GM18868 (cell line): ENCODE results near the gene TNS4.

Experiments
- ATAC-seq: cut with Tn5 transposase; IDR thresholded peaks from one replicate; pipeline ENCODE4 v1.9.1; 2021; ENCODE audit warnings: mild to moderate bottlenecking, moderate library complexity; ENCODE audit not compliant: unreplicated experiment

TNS4 gene

DNA sequence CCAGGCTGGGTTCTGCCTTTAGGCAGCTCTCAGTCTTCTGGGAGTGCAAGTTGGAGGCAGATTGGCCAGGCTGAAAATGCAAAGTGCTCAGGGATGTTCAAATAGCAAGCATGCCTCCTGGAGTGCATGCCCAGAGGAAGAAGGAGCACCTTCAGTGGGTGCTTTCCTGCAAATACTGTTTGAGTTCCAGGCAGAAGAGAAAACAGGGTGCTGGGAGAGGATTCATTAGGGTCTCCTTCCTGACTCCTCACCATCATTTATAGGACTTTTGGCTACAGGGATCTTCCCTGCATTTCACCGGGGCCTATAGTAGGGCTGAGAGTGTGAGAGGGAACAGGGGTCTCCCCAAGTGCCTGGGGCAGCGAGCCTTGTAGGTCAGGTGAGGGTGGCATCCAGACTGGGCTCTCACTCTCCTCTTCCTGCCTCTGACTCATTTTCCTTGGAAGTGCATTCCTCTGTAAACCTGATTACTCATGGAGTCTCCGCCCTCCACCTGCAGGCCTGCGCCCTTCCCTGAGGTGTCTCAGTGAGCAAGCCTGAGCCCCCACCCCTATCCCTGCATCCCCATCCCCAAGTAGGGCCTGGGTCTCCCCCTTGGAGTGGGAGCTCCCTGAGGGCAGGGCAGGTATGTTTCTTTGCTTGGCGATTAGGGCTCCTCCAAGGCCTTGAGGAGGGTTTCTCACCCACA, 17.1 kb upstream of the TNS4 start:
- ATAC-seq, result no peak

GRCh38 chr17:40517981-40518380, 16.6 kb upstream of the TNS4 start:
- ATAC-seq, result no peak

DNA sequence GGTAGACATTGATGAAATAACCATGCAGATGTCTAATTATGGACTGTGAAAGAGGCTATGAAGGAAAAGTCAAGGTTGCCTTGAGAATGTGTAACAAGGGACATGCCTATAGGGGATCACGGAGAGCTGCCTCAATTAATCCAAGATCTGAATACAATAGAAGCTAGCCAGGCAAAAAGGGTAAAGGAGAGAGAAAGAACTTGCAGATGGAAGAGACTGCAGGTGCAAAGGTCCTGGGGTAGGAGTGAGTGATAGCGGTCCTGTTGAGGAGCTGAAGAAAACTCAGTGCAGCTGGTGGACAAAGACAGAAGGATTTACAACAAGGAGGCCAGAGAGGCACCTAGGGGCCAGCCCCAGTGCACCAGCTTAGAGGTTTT, 15.9 kb upstream of the TNS4 start:
- no peak for ATAC-seq

DNA sequence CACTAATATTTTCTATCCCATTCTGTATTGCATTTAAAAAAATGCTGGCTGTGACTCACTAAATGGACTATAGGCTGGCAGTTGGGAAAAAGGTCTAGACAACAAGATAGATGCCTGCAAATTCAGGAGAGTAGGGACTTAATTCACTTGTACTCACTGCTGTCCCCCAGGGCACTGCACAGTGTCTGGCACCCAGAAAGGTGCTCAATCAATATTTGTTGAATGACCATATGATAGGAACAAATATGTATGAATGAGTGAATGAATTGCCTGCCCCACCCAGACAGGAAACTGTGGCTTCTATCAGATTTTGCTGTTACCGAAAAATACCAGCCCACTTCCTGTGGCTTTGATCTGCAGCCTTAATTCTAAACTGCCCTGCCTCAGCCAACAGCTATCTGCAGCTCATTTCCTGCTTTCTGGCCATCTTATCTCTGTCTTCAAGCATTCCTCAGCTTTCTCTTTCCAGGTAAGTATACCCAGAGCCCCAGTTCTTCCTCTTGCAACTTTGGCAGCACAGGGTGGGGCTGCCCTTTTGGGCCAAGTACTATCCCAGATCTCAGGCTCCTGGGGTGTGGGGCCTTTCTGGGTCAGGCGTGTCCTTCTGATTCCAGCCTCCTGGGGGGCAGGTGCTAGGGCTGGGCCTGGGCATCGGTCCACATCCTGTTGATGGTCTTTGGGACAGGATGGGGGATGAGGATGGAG, 15.3 kb upstream of the TNS4 start:
- no peak for ATAC-seq

DNA sequence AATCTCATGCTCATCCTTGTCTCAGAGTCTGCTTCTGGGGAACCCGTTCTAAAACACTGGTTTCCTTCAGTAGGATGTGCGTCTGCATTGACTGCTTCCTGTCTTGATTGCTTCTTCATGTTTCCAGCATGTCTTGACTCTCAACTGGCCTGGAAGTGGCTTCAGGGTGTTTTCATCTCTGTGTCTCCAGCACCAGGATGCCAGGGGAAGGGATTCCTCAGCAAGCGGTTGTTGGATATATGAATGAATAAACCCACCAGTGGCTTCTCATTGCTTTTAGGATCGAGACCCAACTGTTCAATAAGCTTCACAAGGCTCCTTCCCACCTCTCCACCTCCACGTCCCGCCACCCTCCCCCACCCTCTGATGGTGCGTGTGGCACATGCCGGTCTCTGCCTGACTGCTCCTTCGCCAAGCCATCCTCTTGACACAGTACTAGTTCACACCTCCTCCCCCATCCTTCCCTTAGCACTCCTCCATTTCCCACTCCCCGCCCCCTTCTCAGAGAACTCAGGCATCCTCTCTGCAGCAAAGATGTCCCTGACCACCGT, 14.1 kb upstream of the TNS4 start:
- no peak for ATAC-seq

DNA sequence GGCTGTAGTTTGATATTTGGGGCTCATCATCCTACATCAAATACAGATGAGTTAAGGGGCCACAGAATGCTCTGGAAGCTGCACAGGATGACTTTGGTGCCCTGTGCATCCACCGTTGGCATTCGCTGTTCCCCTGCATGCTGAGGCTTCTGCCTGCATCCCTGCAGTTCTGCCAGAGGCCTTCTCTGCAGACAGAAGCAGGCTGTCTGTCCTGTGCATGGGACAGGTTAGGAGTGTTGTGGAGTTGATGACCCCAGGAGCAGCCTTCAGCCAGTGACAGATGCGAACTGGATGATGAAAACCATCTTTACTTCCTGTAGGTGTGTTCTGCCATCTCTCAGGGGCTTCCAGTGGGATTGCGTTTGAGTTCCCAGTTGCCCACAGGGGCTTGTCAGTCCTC, 13.6 kb upstream of the TNS4 start:
- ATAC-seq, result no peak

- ATAC-seq, result no peak
Observed at GRCh38 chr17:40514013-40514875, 12.8 kb upstream of the TNS4 start.

DNA sequence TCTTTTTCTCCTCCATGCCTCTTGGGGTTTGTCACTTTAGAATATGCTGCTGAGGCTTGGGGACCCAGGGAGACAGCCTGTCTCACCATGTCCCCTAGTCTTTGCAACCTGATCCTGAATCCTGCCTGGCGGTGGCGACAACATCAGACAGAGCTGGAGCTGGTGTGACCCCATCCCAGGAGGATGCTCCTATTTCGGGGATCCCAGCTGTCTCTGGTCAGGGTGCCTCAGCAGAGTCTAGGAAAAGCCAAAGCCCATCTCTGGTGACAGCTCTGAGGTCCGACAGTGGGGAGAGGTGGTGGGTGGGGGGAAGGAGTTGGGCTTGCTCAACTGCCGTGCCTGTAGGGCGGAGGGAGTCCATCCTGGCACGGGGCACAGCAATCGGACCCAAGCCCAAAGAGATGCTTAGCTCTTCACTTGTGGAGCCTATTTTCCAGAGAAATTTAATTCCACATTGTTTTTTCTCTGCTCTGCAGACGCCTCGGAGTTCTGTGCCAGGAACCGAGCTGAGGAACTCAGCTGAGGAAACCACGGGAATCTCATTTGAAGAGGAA, 10.3 kb upstream of the TNS4 start:
- ATAC-seq, result no peak

- no peak for ATAC-seq
Observed at GRCh38 chr17:40511136-40511535, 9.7 kb upstream of the TNS4 start.

DNA sequence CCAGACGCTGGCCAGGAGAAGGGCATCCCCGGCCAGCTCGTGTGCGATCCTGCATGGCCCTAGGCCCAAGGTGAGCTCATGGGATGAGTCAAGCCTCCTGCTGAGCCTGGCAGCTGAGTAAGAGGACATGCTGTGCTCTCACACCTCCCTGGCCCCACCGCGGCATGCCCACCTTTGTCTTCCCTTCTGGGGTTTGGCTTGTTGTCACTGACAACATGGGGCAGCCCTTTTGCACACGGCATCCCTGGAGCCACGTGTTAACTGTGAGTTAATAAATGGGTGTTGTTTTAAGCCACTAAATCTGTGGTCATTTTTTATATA, 8.9 kb upstream of the TNS4 start:
- no peak for ATAC-seq

GRCh38 chr17:40509626-40510327, 8.4 kb upstream of the TNS4 start:
- ATAC-seq, result no peak

DNA sequence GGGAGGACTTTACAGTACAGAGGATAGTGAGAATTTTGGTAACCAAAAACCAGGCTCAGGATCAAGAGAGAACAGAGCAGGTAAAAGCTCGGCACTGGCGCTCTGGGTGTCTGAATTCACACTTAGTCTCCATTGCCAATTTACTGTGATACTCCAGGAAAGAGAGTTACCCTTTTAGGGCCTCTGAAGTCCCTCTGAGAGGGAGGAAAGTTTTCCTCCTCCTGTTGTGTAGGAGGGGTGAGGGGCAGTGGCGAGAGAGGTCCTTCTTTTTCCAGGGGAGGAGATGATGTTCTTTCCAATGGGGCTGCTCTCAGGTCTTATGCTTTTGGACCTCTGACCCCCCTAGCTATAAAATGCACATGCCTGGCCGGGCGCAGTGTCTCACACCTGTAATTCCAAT, 5.4 kb upstream of the TNS4 start:
- ATAC-seq, result no peak

GRCh38 chr17:40503154-40503553, 1.7 kb upstream of the TNS4 start:
- no peak for ATAC-seq

- ATAC-seq, result no peak
Observed at GRCh38 chr17:40502716-40503115, 1.3 kb upstream of the TNS4 start.

DNA sequence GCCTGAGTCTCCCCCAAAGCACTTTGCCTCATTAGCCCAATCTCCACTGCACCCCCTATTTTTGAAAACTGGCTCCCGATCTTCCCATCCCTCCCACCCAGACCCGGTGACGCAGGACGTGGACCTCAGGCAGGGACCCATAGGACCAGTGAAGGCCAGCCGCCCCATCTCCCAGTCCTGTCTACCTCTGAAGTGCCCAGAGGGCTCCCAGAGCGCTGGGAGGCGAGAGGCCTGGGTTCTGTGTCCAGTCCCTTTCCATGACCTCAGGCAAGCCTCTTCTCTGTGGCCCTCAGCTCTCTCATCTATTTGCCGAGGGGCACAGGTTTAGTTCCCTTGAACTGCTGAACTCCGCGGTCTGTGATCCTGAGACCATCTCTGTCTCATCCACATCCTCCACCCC, 714 bp downstream of the TNS4 start:
- ATAC-seq, result no peak

DNA sequence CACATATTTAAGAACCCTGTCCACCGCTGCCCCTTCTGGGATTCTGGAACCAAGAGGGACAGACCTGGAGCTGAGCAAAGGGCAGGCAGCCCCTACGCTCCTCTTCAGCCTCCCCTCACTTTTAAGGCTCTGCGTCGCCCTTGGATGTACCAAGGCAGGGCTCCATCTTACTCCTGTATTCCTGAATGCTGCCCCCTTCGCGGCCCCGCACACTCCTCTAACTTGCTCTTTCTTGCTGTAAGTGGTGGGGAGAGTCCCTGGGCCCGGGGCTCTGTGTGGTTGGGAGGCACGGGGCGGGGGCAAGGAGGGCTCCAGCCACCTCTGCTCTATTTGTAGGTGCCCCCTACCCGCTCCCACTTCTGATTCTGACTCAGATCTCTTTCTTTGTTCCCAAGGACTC, 1.2 kb downstream of the TNS4 start:
- ATAC-seq, result no peak

GRCh38 chr17:40499551-40500189, 1.8 kb downstream of the TNS4 start:
- no peak for ATAC-seq

- ATAC-seq, result no peak
Observed at GRCh38 chr17:40498281-40499084, 2.9 kb downstream of the TNS4 start.

DNA sequence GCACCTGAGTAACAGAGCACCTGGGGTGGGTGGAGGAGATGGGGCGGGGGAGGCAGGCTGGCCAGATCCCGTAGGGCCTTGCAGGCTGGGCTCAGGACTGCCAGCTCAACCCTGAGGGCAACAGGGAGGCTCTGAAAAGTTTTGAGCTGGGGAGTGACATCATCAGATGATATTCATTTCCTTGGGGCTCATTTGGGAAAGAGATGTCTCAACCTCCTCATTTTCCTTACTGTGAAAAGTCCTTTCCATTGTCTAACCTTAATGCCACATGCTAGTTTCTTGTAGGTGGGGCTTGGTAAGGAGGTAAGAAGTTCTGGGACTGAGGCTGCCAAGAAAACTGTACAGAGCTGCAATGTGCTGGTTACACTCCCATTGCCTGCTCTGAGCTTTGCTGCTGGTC, 3.7 kb downstream of the TNS4 start:
- ATAC-seq, result no peak
